OCI-LY3 (cell line): ENCODE results near the gene USP7.

Experiments
- EZH2phosphoT487 ChIP-seq: fragments of 200-600 bp; shearing (Covaris generic); IDR thresholded peaks from 2 replicates; pipeline ENCODE4 v1.6.1; 2018; ENCODE audit warnings: antibody characterized with exemption, mixed run types, low read depth
- TF ChIP-seq, protein P1 (sequence below): fragments of 200-600, 300-600 bp; sonication (generic); IDR thresholded peaks from 2 replicates; pipeline ENCODE4 v1.5.1; 2014; ENCODE audit warnings: antibody characterized with exemption, low read length, low read depth

DNA sequence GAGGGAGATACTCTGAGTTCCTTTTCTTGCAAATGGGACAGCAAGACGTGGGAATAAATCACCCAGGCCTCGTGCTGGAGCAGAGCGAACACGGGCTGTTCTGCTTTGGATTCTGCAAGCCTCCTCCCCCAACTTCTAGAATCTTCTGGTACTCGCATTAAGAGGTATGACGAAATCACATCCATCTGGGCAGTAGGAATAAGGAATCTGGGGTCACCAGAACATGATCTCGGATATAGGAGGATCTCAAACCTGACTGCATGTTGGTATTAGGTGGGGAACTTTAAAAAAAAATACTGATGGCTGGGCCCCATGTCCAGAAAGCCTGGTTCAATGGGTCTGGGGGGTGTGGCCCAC lies 49.8 kb upstream of the USP7 start:
- TF ChIP-seq, protein P1, sequence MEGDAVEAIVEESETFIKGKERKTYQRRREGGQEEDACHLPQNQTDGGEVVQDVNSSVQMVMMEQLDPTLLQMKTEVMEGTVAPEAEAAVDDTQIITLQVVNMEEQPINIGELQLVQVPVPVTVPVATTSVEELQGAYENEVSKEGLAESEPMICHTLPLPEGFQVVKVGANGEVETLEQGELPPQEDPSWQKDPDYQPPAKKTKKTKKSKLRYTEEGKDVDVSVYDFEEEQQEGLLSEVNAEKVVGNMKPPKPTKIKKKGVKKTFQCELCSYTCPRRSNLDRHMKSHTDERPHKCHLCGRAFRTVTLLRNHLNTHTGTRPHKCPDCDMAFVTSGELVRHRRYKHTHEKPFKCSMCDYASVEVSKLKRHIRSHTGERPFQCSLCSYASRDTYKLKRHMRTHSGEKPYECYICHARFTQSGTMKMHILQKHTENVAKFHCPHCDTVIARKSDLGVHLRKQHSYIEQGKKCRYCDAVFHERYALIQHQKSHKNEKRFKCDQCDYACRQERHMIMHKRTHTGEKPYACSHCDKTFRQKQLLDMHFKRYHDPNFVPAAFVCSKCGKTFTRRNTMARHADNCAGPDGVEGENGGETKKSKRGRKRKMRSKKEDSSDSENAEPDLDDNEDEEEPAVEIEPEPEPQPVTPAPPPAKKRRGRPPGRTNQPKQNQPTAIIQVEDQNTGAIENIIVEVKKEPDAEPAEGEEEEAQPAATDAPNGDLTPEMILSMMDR, result no peak
- TF ChIP-seq EZH2phosphoT487, result no peak
